Tibial nerve (tissue), 4 donors: Measurements from ENCODE around the gene WWC2. TPM values are rescaled to one million over a fixed set of nuclear protein-coding genes. Genes with fewer than 3 reads are reported as not detected.

ENCODE experiments used
- DNase-seq, 2 donors: peaks; one replicate each; pipeline ENCODE4 v3.0.0-alpha.2; 2019; ENCODE audit warnings: low spot score in 2 of 2
- H3K27ac ChIP-seq, 4 donors: fragments of 200-600 bp; sonication (generic) in 3 of 4; one replicate each; pipeline ENCODE4 v1.5.1; 2017 to 2019; ENCODE audit warnings: mild to moderate bottlenecking in 1 of 4
- H3K27me3 ChIP-seq, 2 donors: fragments of 200-600 bp; sonication (generic) in 1 of 2; one replicate each; pipeline versions ENCODE4 v1.5.1 to v1.6.0; 2017 to 2019
- H3K36me3 ChIP-seq, 3 donors: fragments of 200-600 bp; sonication (generic); one replicate each; pipeline ENCODE4 v1.5.1; 2018 to 2019
- H3K4me1 ChIP-seq, 4 donors: fragments of 200-600 bp; sonication (generic) in 3 of 4; one replicate each; pipeline ENCODE4 v1.5.1; 2017 to 2019
- H3K4me3 ChIP-seq, 4 donors: fragments of 200-600 bp; sonication (generic) in 3 of 4; one replicate each; pipeline ENCODE4 v1.5.1; 2017 to 2019; ENCODE audit warnings: mild to moderate bottlenecking in 1 of 4, moderate library complexity in 1 of 4
- H3K9me3 ChIP-seq, 4 donors: fragments of 200-600 bp; sonication (generic) in 3 of 4; one replicate each; pipeline ENCODE4 v1.5.1; 2017 to 2019
- CTCF ChIP-seq, 5 experiments: fragments of 200-600 bp in 3 of 5; fragments of 450-650 bp in 2 of 5; sonication (generic) in 3 of 5; IDR thresholded peaks; one replicate each; pipeline ENCODE4 v1.5.1; 2016 to 2019; ENCODE audit warnings: antibody characterized with exemption in 5 of 5, mild to moderate bottlenecking in 3 of 5, moderate library complexity in 2 of 5
- EP300 ChIP-seq, 2 donors: sonication (generic); formaldehyde crosslinking; IDR thresholded peaks; one replicate each; pipeline ENCODE4 v1.6.1; 2017; ENCODE audit warnings: antibody characterized with exemption in 2 of 2, mild to moderate bottlenecking in 1 of 2
- POLR2A ChIP-seq, 2 donors: fragments of 450-650 bp; IDR thresholded peaks; one replicate each; pipeline ENCODE4 v1.6.1; 2017; ENCODE audit warnings: antibody characterized with exemption in 2 of 2, mild to moderate bottlenecking in 2 of 2, moderate library complexity in 2 of 2
- WGBS, 2 donors: methylation state at CpG; one replicate each; pipeline ENCODE4 v1.1.5; 2018; 5-methylcytosine and 5-hydroxymethylcytosine counted together
- total RNA-seq, 4 donors: library from RNA; depleted of rRNA; stranded (reverse); fragments of >200 nt; gene quantifications; one replicate each; pipeline ENCODE4 v1.1.0, GENCODE V29; 2016

Gene WWC2
- total RNA-seq, 4 donors from 2014 or later = 38.2 to 60.9 (median 42.9) TPM

GRCh38 chr4:183080372-183081115 is 18.5 kb upstream of the WWC2 start:
- DNase-seq = no peak
- peaks cover 0 to 12% (median 0%) of the 10 kb centered on the region in 4 donors for H3K4me1 ChIP-seq
- 53 to 54% methylated on average over 4 of the region's 4 CpGs for WGBS, 2 donors
- H3K27ac ChIP-seq = peak overlapping the region in 1 of 4 donors; percentile 22
- H3K36me3 ChIP-seq = no peaks in the 10 kb centered on the region
- H3K27me3 ChIP-seq = no peaks in the 10 kb centered on the region
- no peak for TF ChIP-seq EP300 (IDR thresholded peaks at IDR 0.05)
- no peak for TF ChIP-seq POLR2A (IDR thresholded peaks at IDR 0.05)
- no peak for TF ChIP-seq CTCF (IDR thresholded peaks at IDR 0.05)
- H3K9me3 ChIP-seq = no peaks in the 10 kb centered on the region
- H3K4me3 ChIP-seq = no peak overlapping the region

GRCh38 chr4:183081116-183081469 is 18.0 kb upstream of the WWC2 start:
- H3K4me3 ChIP-seq = no peak overlapping the region

GRCh38 chr4:183082053-183082452 is 17.0 kb upstream of the WWC2 start:
- Histone ChIP-seq H3K4me3 (no peak overlapping the region), H3K9me3 (no peaks in the 10 kb centered on the region), H3K36me3 (no peaks in the 10 kb centered on the region), H3K27me3 (no peaks in the 10 kb centered on the region), H3K4me1 (peaks cover 0 to 12% (median 0%) of the 10 kb centered on the region in 4 donors), H3K27ac (no peak overlapping the region)
- WGBS, 2 donors = 90 to 91% methylated on average over 3 of the region's 3 CpGs
- TF ChIP-seq CTCF (IDR thresholded peaks at IDR 0.05) (no peak), EP300 (IDR thresholded peaks at IDR 0.05) (no peak), POLR2A (IDR thresholded peaks at IDR 0.05) (no peak)
- DNase-seq = no peak

More at GRCh38 chr4:183081116-183081469, 18.0 kb upstream of the WWC2 start:
- no peaks in the 10 kb centered on the region for H3K27me3 ChIP-seq
- peaks cover 0 to 12% (median 0%) of the 10 kb centered on the region in 4 donors for H3K4me1 ChIP-seq
- TF ChIP-seq CTCF (IDR thresholded peaks at IDR 0.05) = no peak
- no peak for TF ChIP-seq EP300 (IDR thresholded peaks at IDR 0.05)
- no peak for TF ChIP-seq POLR2A (IDR thresholded peaks at IDR 0.05)
- H3K36me3 ChIP-seq = no peaks in the 10 kb centered on the region
- no peaks in the 10 kb centered on the region for H3K9me3 ChIP-seq
- 17 to 21% methylated on average over 3 of the region's 3 CpGs for WGBS, 2 donors
- no peak for DNase-seq
- peak overlapping the region in 1 of 4 donors; percentile 22 for H3K27ac ChIP-seq

- no peaks in the 10 kb centered on the region for H3K27me3 ChIP-seq
- WGBS, 2 donors = 70 to 71% methylated on average over 6 of the region's 6 CpGs
- DNase-seq = no peak
Observed at GRCh38 chr4:183094393-183095198, 4.5 kb upstream of the WWC2 start.

More at GRCh38 chr4:183094393-183095198, 4.5 kb upstream of the WWC2 start:
- Histone ChIP-seq H3K27ac (no peak overlapping the region), H3K4me3 (no peak overlapping the region), H3K36me3 (peaks cover 0 to 2% (median 0%) of the 10 kb centered on the region in 3 donors), H3K9me3 (no peaks in the 10 kb centered on the region), H3K4me1 (peaks cover 0 to 10% (median 2%) of the 10 kb centered on the region in 4 donors)
- no peak for TF ChIP-seq EP300 (IDR thresholded peaks at IDR 0.05)
- no peak for TF ChIP-seq CTCF (IDR thresholded peaks at IDR 0.05)
- no peak for TF ChIP-seq POLR2A (IDR thresholded peaks at IDR 0.05)
